HCT116 (cell line): ENCODE results near the gene HEATR5B. TPM values are rescaled to one million over a fixed set of nuclear protein-coding genes. Genes with fewer than 3 reads are reported as not detected.
A peak's percentile ranks its signal among the peaks of the same experiment; 100 is the strongest.

Source experiments
- ATAC-seq: fragments of 200-7000 bp; cut with Tn5 transposase; 2 replicates; pipeline ENCODE4 v1.9.1; 2020; ENCODE audit warnings: mild to moderate bottlenecking, moderate library complexity
- BruUV-seq: library from RNA; stranded (reverse); fragments of 400-500 nt; replicated peaks from 2 replicates; lab custom pipeline; 2021; lab: Mats Ljungman, UMichigan
- CTCF ChIA-PET: fragments of 300-600 bp; sonication (Branson Sonifier 250); formaldehyde crosslinking; loops from one replicate; lab custom pipeline; 2021; ENCODE audit warnings: antibody characterized with exemption; lab: Charles Lee
- POLR2A ChIA-PET: fragments of 300-600, 350-600 bp; sonication (Branson Sonifier 250); formaldehyde crosslinking; loops from one replicate; lab custom pipeline; 2021; ENCODE audit warnings: antibody characterized with exemption; lab: Charles Lee
- RAD21 ChIA-PET, 2 experiments: fragments of 300-600 bp; sonication (Branson Sonifier 250); formaldehyde crosslinking; loops; one replicate each; lab custom pipeline; 2023; ENCODE audit warnings: low total read pairs in 2 of 2; ENCODE audit not compliant: uncharacterized antibody in 2 of 2, unreplicated experiment in 2 of 2, low non-redundant PET in 1 of 2; lab: Charles Lee
- DNase-seq: peaks from one replicate; pipeline ENCODE4 v3.0.0-alpha.2; 2010; ENCODE audit warnings: low read depth, low spot score
- H2AFZ ChIP-seq: fragments of 200-600 bp; shearing (Covaris generic), sonication (generic); 2 replicates; pipeline ENCODE4 v1.6.1; 2017; ENCODE audit warnings: low read depth, mixed run types, mixed read lengths, antibody characterized with exemption, low read length; ENCODE audit not compliant: poor library complexity, severe bottlenecking
- H3K27ac ChIP-seq: 2 replicates; pipeline ENCODE4 v1.5.1; 2012; ENCODE audit warnings: low read depth, low read length
- H3K27me3 ChIP-seq: fragments of 200-600 bp; sonication (generic); 2 replicates; pipeline ENCODE4 v1.6.1; 2016; ENCODE audit warnings: mixed run types, low read length, mixed read lengths; ENCODE audit not compliant: insufficient read depth
- H3K36me3 ChIP-seq, 2 experiments: fragments of 200-500 bp in 1 of 2; fragments of 200-600 bp in 1 of 2; sonication (Bioruptor generic) in 1 of 2; sonication (generic) in 1 of 2; 2 replicates each; pipeline versions ENCODE4 v1.5.1 to v1.6.1; 2014 to 2016; ENCODE audit warnings: low read length in 2 of 2, inconsistent platforms in 1 of 2, mixed read lengths in 1 of 2, mixed run types in 1 of 2; ENCODE audit not compliant: insufficient read depth in 2 of 2, control insufficient read depth in 1 of 2
- H3K4me1 ChIP-seq, 2 experiments: fragments of 200-600 bp in 1 of 2; sonication (generic) in 1 of 2; 2 replicates each; pipeline versions ENCODE4 v1.5.1 to v1.6.1; 2012 to 2017; ENCODE audit warnings: low read length in 2 of 2, inconsistent platforms in 1 of 2, mild to moderate bottlenecking in 1 of 2, mixed read lengths in 1 of 2, mixed run types in 1 of 2, moderate library complexity in 1 of 2; ENCODE audit not compliant: insufficient read depth in 2 of 2, control insufficient read depth in 1 of 2
- H3K4me2 ChIP-seq: fragments of 200-600 bp; sonication (generic); 2 replicates; pipeline ENCODE4 v1.6.1; 2017; ENCODE audit warnings: mixed run types, low read length, mixed read lengths
- H3K4me3 ChIP-seq, 2 experiments: fragments of 200-600 bp in 1 of 2; sonication (generic) in 1 of 2; replicated peaks in 1 of 2; 2 replicates each; pipeline ENCODE4 v1.5.1; 2011 to 2016; ENCODE audit warnings: low read length in 2 of 2, control low read depth in 1 of 2, low read depth in 1 of 2, mild to moderate bottlenecking in 1 of 2, mixed read lengths in 1 of 2, mixed run types in 1 of 2
- H3K79me2 ChIP-seq: fragments of 200-600 bp; sonication (generic); 2 replicates; pipeline ENCODE4 v1.6.1; 2017; ENCODE audit warnings: mild to moderate bottlenecking, mixed run types, low read length, moderate library complexity, mixed read lengths; ENCODE audit not compliant: insufficient read depth
- H3K9ac ChIP-seq: fragments of 200-600 bp; sonication (generic); 2 replicates; pipeline ENCODE4 v1.6.1; 2016; ENCODE audit warnings: low read length, mixed read lengths
- H3K9me2 ChIP-seq: fragments of 200-600 bp; sonication (generic), shearing (Covaris generic); 2 replicates; pipeline ENCODE4 v1.6.1; 2017; ENCODE audit warnings: mixed run types, mild to moderate bottlenecking, moderate library complexity; ENCODE audit not compliant: insufficient read depth
- H3K9me3 ChIP-seq, 2 experiments: fragments of 200-500 bp in 1 of 2; fragments of 200-600 bp in 1 of 2; sonication (Bioruptor generic) in 1 of 2; sonication (generic) in 1 of 2; 2 replicates each; pipeline ENCODE4 v1.6.1; 2014 to 2017; ENCODE audit warnings: low read length in 2 of 2, mixed read lengths in 2 of 2, inconsistent platforms in 1 of 2, low read depth in 1 of 2, mild to moderate bottlenecking in 1 of 2, mixed run types in 1 of 2, moderate library complexity in 1 of 2; ENCODE audit not compliant: control insufficient read depth in 1 of 2, insufficient read depth in 1 of 2
- H4K20me1 ChIP-seq: fragments of 200-600 bp; sonication (generic), shearing (Covaris generic); 2 replicates; pipeline ENCODE4 v1.6.1; 2017; ENCODE audit warnings: mixed run types, mild to moderate bottlenecking, moderate library complexity; ENCODE audit not compliant: insufficient read depth
- CBX3 ChIP-seq: IDR thresholded peaks from 2 replicates; pipeline ENCODE4 v1.6.1; 2012; ENCODE audit warnings: low read depth
- EGR1 ChIP-seq: IDR thresholded peaks from 2 replicates; pipeline ENCODE4 v1.6.1; 2012; ENCODE audit warnings: low read depth
- EZH2 ChIP-seq: fragments of 200-600 bp; sonication (generic); IDR thresholded peaks from 2 replicates; pipeline ENCODE4 v1.6.1; 2017; ENCODE audit warnings: antibody characterized with exemption, mixed run types
- EZH2phosphoT487 ChIP-seq: fragments of 200-600 bp; IDR thresholded peaks from 2 replicates; pipeline ENCODE4 v1.6.1; 2018; ENCODE audit warnings: antibody characterized with exemption, borderline replicate concordance
- FOSL1 ChIP-seq: IDR thresholded peaks from 2 replicates; pipeline ENCODE4 v1.6.1; 2012; ENCODE audit warnings: low read depth
- JUND ChIP-seq: IDR thresholded peaks from 2 replicates; pipeline ENCODE4 v1.6.1; 2012
- POLR2A ChIP-seq: IDR thresholded peaks from 2 replicates; pipeline ENCODE4 v1.7.0; 2011; ENCODE audit warnings: borderline replicate concordance; ENCODE audit not compliant: insufficient read depth, insufficient read length; ENCODE audit errors: extremely low read depth
- RAD21 ChIP-seq: IDR thresholded peaks from 2 replicates; pipeline ENCODE4 v1.6.1; 2012; ENCODE audit warnings: low read depth, mild to moderate bottlenecking
- SP1 ChIP-seq: IDR thresholded peaks from 2 replicates; pipeline ENCODE4 v1.6.1; 2012; ENCODE audit warnings: low read depth
- SRF ChIP-seq: IDR thresholded peaks from 2 replicates; pipeline ENCODE4 v1.6.1; 2012; ENCODE audit warnings: low read depth
- TCF7L2 ChIP-seq: IDR thresholded peaks from 2 replicates; pipeline ENCODE4 v1.7.0; 2011; ENCODE audit warnings: borderline replicate concordance, inconsistent platforms; ENCODE audit not compliant: insufficient read depth, insufficient read length; ENCODE audit errors: extremely low read depth
- YY1 ChIP-seq: IDR thresholded peaks from 2 replicates; pipeline ENCODE4 v1.6.1; 2011; ENCODE audit warnings: low read length, low read depth, moderate library complexity, mild to moderate bottlenecking; ENCODE audit not compliant: insufficient replicate concordance; ENCODE audit errors: extremely low read depth
- ZFX ChIP-seq: fragments of 450-650 bp; IDR thresholded peaks from 2 replicates; pipeline ENCODE4 v1.6.1; 2017
- ZNF274 ChIP-seq: fragments of 200-500 bp; sonication (Bioruptor generic); IDR thresholded peaks from 2 replicates; pipeline ENCODE4 v1.6.1; 2014; ENCODE audit warnings: mild to moderate bottlenecking, low read depth, low read length, inconsistent platforms
- intact Hi-C: fragments of 100-400 bp; cut with micrococcal nuclease; formaldehyde crosslinking; loops from 2 replicates; pipeline ENCODE4 v1.10.0; 2022
- total RNA-seq: library from RNA; stranded (reverse); gene quantifications from one replicate; pipeline ENCODE4 v1.2.1, GENCODE V29; 2021; ENCODE audit not compliant: unreplicated experiment
- TF ChIP-seq, protein P1 (sequence below): IDR thresholded peaks from 2 replicates; pipeline ENCODE4 v1.6.1; 2012
- TF ChIP-seq, protein P2 (sequence below): IDR thresholded peaks from 2 replicates; pipeline ENCODE4 v1.6.1; 2012; ENCODE audit warnings: low read depth
- TF ChIP-seq, protein P3 (sequence below), 3 experiments: fragments of 200-600 bp in 1 of 3; sonication (generic) in 1 of 3; IDR thresholded peaks in 2 of 3; conservative IDR thresholded peaks in 1 of 3; 2 replicates each; pipeline ENCODE4 v1.5.1; 2012 to 2017; ENCODE audit warnings: low read depth in 2 of 3, low read length in 2 of 3, antibody characterized with exemption in 1 of 3, borderline replicate concordance in 1 of 3, control low read depth in 1 of 3, mild to moderate bottlenecking in 1 of 3, mixed read lengths in 1 of 3, mixed run types in 1 of 3, moderate library complexity in 1 of 3; ENCODE audit not compliant: insufficient read depth in 1 of 3

The HEATR5B gene
- total RNA-seq, 1 experiment from 2014 or later: 10.6 TPM

DNA sequence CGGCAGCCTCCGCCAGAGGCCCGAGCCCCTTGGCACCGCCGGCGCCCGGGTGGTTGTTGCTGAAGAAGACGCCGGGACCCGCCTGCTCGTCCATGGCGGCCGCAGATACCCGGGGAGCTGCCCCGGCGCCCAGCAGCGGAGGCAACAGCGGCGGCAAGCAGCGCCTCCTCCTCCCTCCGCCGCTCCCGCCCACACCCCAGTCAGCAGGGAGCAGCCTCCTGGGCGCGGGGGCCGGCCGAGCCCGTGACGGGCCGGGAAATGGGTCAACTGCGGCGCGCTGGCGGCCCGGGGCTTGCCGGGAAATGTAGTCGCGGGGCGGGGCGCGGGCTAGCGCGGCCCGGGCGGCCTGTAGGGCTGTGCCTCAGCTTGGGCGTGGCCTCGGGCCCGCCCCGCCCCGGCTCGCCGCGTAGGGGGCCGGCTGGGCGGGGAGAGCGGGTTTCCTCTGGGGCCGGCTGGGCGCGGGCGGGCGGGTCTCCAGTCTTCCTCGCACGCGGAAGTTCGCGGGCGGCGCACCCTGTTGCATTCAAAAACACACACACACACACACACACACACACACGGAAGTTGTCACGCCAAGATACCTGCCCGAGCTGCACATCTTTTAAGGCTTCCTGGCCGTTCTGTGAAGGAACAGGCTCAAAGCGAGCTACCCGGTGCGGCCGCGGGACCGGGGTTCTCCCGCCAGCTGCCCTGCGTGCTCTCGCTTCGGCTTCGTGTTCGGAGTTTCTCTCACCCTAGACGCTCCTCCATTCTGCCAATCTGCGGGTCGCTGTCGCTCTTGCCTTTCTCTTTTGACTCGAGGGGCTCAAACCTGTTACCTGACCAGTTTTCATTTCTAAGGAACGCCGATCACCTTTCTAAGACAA lies 117.6 kb downstream of the HEATR5B start, which contains the start of gene STRN (continued):
- TF ChIP-seq, protein P1, sequence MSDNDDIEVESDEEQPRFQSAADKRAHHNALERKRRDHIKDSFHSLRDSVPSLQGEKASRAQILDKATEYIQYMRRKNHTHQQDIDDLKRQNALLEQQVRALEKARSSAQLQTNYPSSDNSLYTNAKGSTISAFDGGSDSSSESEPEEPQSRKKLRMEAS: peak; percentile 86
- no peak for TF ChIP-seq EZH2phosphoT487
- TF ChIP-seq EZH2: no peak
- peak; percentile 95 for TF ChIP-seq EGR1
- peak; percentile 77 for TF ChIP-seq ZFX

DNA sequence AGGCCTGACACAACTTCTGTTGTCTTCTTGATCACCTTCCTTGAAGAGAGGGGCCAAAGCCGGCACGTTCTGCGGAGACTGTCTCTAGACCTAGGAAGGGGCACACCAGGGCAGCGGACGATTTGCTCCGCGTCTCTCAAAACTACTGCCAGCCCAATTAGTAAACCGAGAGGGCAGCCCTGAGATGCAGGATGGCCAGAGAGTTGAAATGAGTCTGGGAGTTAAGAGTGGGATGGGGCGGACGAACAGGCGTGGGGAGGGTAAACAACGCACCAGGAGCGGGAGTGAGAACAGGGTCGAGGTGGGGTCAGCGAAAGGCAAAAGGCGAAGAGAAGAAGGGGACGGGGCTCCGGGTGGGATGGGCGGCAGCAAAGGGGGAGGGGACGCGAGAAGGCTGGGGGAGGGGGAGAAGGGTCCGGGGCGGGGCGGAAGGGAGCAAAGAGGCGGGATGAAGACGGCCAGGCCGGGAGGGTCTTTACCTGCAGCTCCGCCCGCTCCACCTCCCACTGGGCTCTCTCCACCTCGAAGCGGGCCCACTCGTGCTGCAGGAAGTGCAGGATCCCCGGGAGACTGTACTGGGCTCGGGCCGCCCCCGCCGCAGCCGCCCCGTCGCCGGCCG lies 118.3 kb downstream of the HEATR5B start:
- BruUV-seq: no TSS peak
- Histone ChIP-seq H3K9me2 (no peaks in the 10 kb centered on the region), H3K36me3 (no peaks in the 10 kb centered on the region), H3K9me3 (no peaks in the 10 kb centered on the region), H4K20me1 (no peaks in the 10 kb centered on the region), H3K4me2 (peak overlapping the region; percentile 99), H3K4me3 (peak overlapping the region; percentile 76 to 100), H2AFZ (peak overlapping the region; percentile 45), H3K27ac (peak overlapping the region; percentile 87), H3K9ac (peak overlapping the region; percentile 80), H3K4me1 (peaks cover 3 to 32% of the 10 kb centered on the region in 2 experiments; a peak in 3 of 4 replicates), H3K79me2 (peaks cover 45% of the 10 kb centered on the region), H3K27me3 (no peaks in the 10 kb centered on the region)
- POLR2A ChIA-PET: interaction anchor here (0.7 kb wide), 1 partner anchor 11 kb away, joined by 3 read pairs; no protein-coding TSS in a partner anchor
- ATAC-seq (peak; percentile 52), DNase-seq (no peak)
- CTCF ChIA-PET: no interaction called here
- RAD21 ChIA-PET: no interaction called here
- intact Hi-C loops: no loop called here
- TF ChIP-seq YY1 (no peak), EGR1 (no peak), FOSL1 (no peak), ZNF274 (no peak), JUND (no peak), POLR2A (no peak), CBX3 (no peak), EZH2phosphoT487 (no peak), SRF (no peak), RAD21 (no peak), TCF7L2 (no peak), SP1 (no peak)
- TF ChIP-seq, protein P2, sequence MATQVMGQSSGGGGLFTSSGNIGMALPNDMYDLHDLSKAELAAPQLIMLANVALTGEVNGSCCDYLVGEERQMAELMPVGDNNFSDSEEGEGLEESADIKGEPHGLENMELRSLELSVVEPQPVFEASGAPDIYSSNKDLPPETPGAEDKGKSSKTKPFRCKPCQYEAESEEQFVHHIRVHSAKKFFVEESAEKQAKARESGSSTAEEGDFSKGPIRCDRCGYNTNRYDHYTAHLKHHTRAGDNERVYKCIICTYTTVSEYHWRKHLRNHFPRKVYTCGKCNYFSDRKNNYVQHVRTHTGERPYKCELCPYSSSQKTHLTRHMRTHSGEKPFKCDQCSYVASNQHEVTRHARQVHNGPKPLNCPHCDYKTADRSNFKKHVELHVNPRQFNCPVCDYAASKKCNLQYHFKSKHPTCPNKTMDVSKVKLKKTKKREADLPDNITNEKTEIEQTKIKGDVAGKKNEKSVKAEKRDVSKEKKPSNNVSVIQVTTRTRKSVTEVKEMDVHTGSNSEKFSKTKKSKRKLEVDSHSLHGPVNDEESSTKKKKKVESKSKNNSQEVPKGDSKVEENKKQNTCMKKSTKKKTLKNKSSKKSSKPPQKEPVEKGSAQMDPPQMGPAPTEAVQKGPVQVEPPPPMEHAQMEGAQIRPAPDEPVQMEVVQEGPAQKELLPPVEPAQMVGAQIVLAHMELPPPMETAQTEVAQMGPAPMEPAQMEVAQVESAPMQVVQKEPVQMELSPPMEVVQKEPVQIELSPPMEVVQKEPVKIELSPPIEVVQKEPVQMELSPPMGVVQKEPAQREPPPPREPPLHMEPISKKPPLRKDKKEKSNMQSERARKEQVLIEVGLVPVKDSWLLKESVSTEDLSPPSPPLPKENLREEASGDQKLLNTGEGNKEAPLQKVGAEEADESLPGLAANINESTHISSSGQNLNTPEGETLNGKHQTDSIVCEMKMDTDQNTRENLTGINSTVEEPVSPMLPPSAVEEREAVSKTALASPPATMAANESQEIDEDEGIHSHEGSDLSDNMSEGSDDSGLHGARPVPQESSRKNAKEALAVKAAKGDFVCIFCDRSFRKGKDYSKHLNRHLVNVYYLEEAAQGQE: no peak
- TF ChIP-seq, protein P3, sequence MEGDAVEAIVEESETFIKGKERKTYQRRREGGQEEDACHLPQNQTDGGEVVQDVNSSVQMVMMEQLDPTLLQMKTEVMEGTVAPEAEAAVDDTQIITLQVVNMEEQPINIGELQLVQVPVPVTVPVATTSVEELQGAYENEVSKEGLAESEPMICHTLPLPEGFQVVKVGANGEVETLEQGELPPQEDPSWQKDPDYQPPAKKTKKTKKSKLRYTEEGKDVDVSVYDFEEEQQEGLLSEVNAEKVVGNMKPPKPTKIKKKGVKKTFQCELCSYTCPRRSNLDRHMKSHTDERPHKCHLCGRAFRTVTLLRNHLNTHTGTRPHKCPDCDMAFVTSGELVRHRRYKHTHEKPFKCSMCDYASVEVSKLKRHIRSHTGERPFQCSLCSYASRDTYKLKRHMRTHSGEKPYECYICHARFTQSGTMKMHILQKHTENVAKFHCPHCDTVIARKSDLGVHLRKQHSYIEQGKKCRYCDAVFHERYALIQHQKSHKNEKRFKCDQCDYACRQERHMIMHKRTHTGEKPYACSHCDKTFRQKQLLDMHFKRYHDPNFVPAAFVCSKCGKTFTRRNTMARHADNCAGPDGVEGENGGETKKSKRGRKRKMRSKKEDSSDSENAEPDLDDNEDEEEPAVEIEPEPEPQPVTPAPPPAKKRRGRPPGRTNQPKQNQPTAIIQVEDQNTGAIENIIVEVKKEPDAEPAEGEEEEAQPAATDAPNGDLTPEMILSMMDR (IDR thresholded peaks at IDR 0.05 in 2 of 3, conservative IDR thresholded peaks at IDR 0.05 in 1 of 3; ENCODE audit: borderline replicate concordance in 1 of 3, insufficient read depth in 1 of 3, low read depth in 2 of 3, low read length in 2 of 3): no peak
